Mesodermal cell (in vitro differentiated cells): ENCODE measurements around the gene METRN.

ENCODE experiments used
- H3K27ac ChIP-seq: 2 replicates; pipeline ENCODE4 v1.7.0; 2013; ENCODE audit warnings: mild to moderate bottlenecking, low read depth, low read length, moderate library complexity; ENCODE audit not compliant: severe bottlenecking
- H3K36me3 ChIP-seq: 2 replicates; pipeline ENCODE4 v1.7.1; 2013; ENCODE audit warnings: mild to moderate bottlenecking, low read length, moderate library complexity; ENCODE audit not compliant: control insufficient read depth, insufficient read depth
- H3K4me1 ChIP-seq: one replicate; pipeline ENCODE4 v1.7.1; 2013; ENCODE audit warnings: mild to moderate bottlenecking, low read length; ENCODE audit not compliant: insufficient read depth, control insufficient read depth, poor library complexity, severe bottlenecking
- H3K4me3 ChIP-seq: 2 replicates; pipeline ENCODE4 v1.7.0; 2013; ENCODE audit warnings: low read length, control low read depth, mild to moderate bottlenecking; ENCODE audit not compliant: insufficient read depth, poor library complexity, severe bottlenecking; ENCODE audit errors: extremely low read depth
- H3K9me3 ChIP-seq: 2 replicates; pipeline ENCODE4 v1.7.1; 2013; ENCODE audit warnings: mild to moderate bottlenecking, low read length, moderate library complexity; ENCODE audit not compliant: control insufficient read depth
- WGBS, 2 experiments: methylation state at CpG; one replicate each; pipeline ENCODE4 v1.1.5; 2013; ENCODE audit warnings: missing lambda C conversion rate in 2 of 2; ENCODE audit not compliant: insufficient coverage in 2 of 2; 5-methylcytosine and 5-hydroxymethylcytosine counted together

METRN gene

GRCh38 chr16:759110-759910 is 44.4 kb downstream of the METRN start:
- H3K36me3 ChIP-seq: no peaks in the 10 kb centered on the region
- no peak overlapping the region for H3K27ac ChIP-seq
- H3K9me3 ChIP-seq: peaks cover 4% of the 10 kb centered on the region
- no peaks in the 10 kb centered on the region for H3K4me1 ChIP-seq
- WGBS, 2 experiments: 92 to 94% methylated on average over 32 to 33 of the region's 34 CpGs
- H3K4me3 ChIP-seq: no peak overlapping the region

GRCh38 chr16:760065-760464 is 45.1 kb downstream of the METRN start:
- H3K4me1 ChIP-seq: no peaks in the 10 kb centered on the region
- WGBS, 2 experiments: 87 to 94% methylated on average over 13 to 15 of the region's 15 CpGs
- no peaks in the 10 kb centered on the region for H3K36me3 ChIP-seq
- peaks cover 4% of the 10 kb centered on the region for H3K9me3 ChIP-seq
- H3K4me3 ChIP-seq: no peak overlapping the region
- no peak overlapping the region for H3K27ac ChIP-seq

GRCh38 chr16:760545-761343 is 45.8 kb downstream of the METRN start, which contains the start of gene MSLN:
Gene MSLN (plus strand): TSS chr16:760734. CDS start chr16:762681, 1,947 bp downstream.
- Histone ChIP-seq H3K27ac (no peak within 1 kb of the TSS), H3K36me3 (no peaks in the 10 kb centered on the region), H3K9me3 (peaks cover 4% of the 10 kb centered on the region), H3K4me3 (no peak within 1 kb of the TSS), H3K4me1 (no peaks in the 10 kb centered on the region)
- WGBS, 2 experiments: 87 to 89% methylated on average over 26 to 34 of the region's 37 CpGs

- no peaks in the 10 kb centered on the region for H3K4me1 ChIP-seq
- 84 to 87% methylated on average over 16 to 19 of the region's 22 CpGs for WGBS, 2 experiments
- no peak overlapping the region for H3K27ac ChIP-seq
- H3K36me3 ChIP-seq: no peaks in the 10 kb centered on the region
- no peak overlapping the region for H3K4me3 ChIP-seq
- H3K9me3 ChIP-seq: no peaks in the 10 kb centered on the region
Observed at GRCh38 chr16:761625-762513, 47.0 kb downstream of the METRN start.

- H3K9me3 ChIP-seq: no peaks in the 10 kb centered on the region
- H3K4me1 ChIP-seq: no peaks in the 10 kb centered on the region
- H3K4me3 ChIP-seq: no peak overlapping the region
- H3K36me3 ChIP-seq: no peaks in the 10 kb centered on the region
- H3K27ac ChIP-seq: no peak overlapping the region
- WGBS, 2 experiments: 92 to 93% methylated on average over 12 to 15 of the region's 17 CpGs
Observed at GRCh38 chr16:762595-763268, 47.8 kb downstream of the METRN start.

- no peak overlapping the region for H3K27ac ChIP-seq
- H3K9me3 ChIP-seq: no peaks in the 10 kb centered on the region
- no peaks in the 10 kb centered on the region for H3K36me3 ChIP-seq
- H3K4me1 ChIP-seq: no peaks in the 10 kb centered on the region
- WGBS, 2 experiments: 90 to 94% methylated on average over 9 to 15 of the region's 21 CpGs
- H3K4me3 ChIP-seq: no peak overlapping the region
Observed at GRCh38 chr16:763369-764183, 48.7 kb downstream of the METRN start.

- H3K4me3 ChIP-seq: no peak overlapping the region
- 85 to 92% methylated on average over 9 to 16 of the region's 20 CpGs for WGBS, 2 experiments
Observed at GRCh38 chr16:764184-764750, 49.3 kb downstream of the METRN start.

GRCh38 chr16:764848-765487 is 50.0 kb downstream of the METRN start:
- Histone ChIP-seq H3K4me1 (no peaks in the 10 kb centered on the region), H3K4me3 (no peak overlapping the region), H3K9me3 (no peaks in the 10 kb centered on the region), H3K36me3 (no peaks in the 10 kb centered on the region), H3K27ac (no peak overlapping the region)
- 91 to 92% methylated on average over 29 to 36 of the region's 38 CpGs for WGBS, 2 experiments

More at GRCh38 chr16:764184-764750, 49.3 kb downstream of the METRN start:
- H3K36me3 ChIP-seq: no peaks in the 10 kb centered on the region
- no peaks in the 10 kb centered on the region for H3K4me1 ChIP-seq
- H3K27ac ChIP-seq: no peak overlapping the region
- H3K9me3 ChIP-seq: no peaks in the 10 kb centered on the region

GRCh38 chr16:765488-765865 is 50.6 kb downstream of the METRN start:
- 92 to 95% methylated on average over 27 to 28 of the region's 29 CpGs for WGBS, 2 experiments
- no peaks in the 10 kb centered on the region for H3K36me3 ChIP-seq
- H3K27ac ChIP-seq: no peak overlapping the region
- no peaks in the 10 kb centered on the region for H3K4me1 ChIP-seq
- H3K9me3 ChIP-seq: no peaks in the 10 kb centered on the region
- H3K4me3 ChIP-seq: no peak overlapping the region
